ENCODE data around the gene PALLD. TPM values are rescaled to one million over a fixed set of nuclear protein-coding genes. Genes with fewer than 3 reads are reported as not detected.
"Not testable (repeated sequence)": the region's sequence is repeated elsewhere in the genome, so short reads cannot be mapped to it uniquely, and the experiment has no call there.

The PALLD gene
- total RNA-seq, 1 experiment from 2014 or later: 166 TPM

DNA sequence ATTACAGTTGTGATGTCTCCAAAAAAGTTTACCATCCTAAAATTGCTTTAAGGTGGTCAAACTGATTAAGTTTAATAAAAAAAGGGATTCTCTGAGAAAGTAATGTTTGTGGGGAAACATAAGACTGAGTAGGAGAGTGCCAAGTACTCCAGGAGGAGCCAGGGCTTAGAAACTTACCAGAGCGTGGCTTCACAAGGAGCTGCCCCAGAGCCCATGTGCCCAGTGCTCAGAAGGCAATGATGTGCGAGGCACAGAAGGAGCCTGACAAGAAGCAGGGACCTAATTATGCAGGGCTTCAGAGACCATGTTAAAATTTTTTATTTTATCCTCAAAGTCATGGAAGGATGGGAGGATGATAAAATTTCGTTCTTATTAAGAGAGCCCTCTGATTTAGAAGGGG, 204.2 kb downstream of the PALLD start (continued):
- TF ChIP-seq, protein P1, sequence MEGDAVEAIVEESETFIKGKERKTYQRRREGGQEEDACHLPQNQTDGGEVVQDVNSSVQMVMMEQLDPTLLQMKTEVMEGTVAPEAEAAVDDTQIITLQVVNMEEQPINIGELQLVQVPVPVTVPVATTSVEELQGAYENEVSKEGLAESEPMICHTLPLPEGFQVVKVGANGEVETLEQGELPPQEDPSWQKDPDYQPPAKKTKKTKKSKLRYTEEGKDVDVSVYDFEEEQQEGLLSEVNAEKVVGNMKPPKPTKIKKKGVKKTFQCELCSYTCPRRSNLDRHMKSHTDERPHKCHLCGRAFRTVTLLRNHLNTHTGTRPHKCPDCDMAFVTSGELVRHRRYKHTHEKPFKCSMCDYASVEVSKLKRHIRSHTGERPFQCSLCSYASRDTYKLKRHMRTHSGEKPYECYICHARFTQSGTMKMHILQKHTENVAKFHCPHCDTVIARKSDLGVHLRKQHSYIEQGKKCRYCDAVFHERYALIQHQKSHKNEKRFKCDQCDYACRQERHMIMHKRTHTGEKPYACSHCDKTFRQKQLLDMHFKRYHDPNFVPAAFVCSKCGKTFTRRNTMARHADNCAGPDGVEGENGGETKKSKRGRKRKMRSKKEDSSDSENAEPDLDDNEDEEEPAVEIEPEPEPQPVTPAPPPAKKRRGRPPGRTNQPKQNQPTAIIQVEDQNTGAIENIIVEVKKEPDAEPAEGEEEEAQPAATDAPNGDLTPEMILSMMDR (IDR thresholded peaks at IDR 0.05 in 2 of 3, conservative IDR thresholded peaks at IDR 0.05 in 1 of 3; ENCODE audit: borderline replicate concordance in 1 of 3, insufficient read depth in 1 of 3, low read depth in 2 of 3, low read length in 2 of 3): no peak
- TF ChIP-seq EZH2phosphoT487 (IDR thresholded peaks at IDR 0.05; ENCODE audit: borderline replicate concordance): no peak
- no peak for TF ChIP-seq ELF1 (IDR thresholded peaks at IDR 0.05; ENCODE audit: borderline replicate concordance, low read depth)

DNA sequence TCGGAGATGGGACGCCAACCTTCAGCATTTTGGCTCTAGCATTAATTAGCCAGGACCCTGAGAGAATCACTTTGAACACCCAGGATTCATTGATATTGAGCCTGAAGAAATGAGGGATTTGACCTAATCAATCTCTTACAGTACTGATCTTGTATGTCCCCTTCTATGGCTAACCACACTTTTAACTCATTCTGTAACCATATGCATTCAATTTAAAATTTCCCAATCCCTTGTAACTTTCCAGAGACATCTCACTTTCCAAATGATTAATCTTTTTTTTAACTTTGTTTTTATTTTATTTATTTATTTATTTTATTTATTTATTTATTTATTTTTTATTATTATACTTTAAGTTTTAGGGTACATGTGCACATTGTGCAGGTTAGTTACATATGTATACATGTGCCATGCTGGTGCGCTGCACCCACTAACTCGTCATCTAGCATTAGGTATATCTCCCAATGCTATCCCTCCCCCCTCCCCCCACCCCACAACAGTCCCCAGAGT, 205.8 kb downstream of the PALLD start:
- H3K9ac ChIP-seq (ENCODE audit: low read length); intact Hi-C loops (cut with micrococcal nuclease); H3K4me1 ChIP-seq (ENCODE audit: control insufficient read depth in 1 of 2, insufficient read depth in 2 of 2, low read length in 2 of 2); H2AFZ ChIP-seq (ENCODE audit: low read depth, low read length, poor library complexity, severe bottlenecking); H3K9me3 ChIP-seq (ENCODE audit: control insufficient read depth in 1 of 2, insufficient read depth in 1 of 2, low read depth in 1 of 2, low read length in 2 of 2); POLR2A ChIA-PET; DNase-seq (ENCODE audit: low read depth, low spot score); H3K4me2 ChIP-seq (ENCODE audit: low read length); RAD21 ChIA-PET (ENCODE audit: low non-redundant PET in 1 of 2, low total read pairs in 2 of 2, uncharacterized antibody in 2 of 2, unreplicated experiment in 2 of 2); H3K4me3 ChIP-seq (replicated peaks in 1 of 2; ENCODE audit: low read depth in 1 of 2, low read length in 2 of 2); H3K27me3 ChIP-seq (ENCODE audit: insufficient read depth, low read length); H3K27ac ChIP-seq (ENCODE audit: low read depth, low read length); H3K36me3 ChIP-seq (ENCODE audit: control insufficient read depth in 1 of 2, insufficient read depth in 2 of 2, low read length in 2 of 2); BruUV-seq (replicated peaks); H3K79me2 ChIP-seq (ENCODE audit: insufficient read depth, low read length); H3K9me2 ChIP-seq (ENCODE audit: insufficient read depth); H4K20me1 ChIP-seq (ENCODE audit: insufficient read depth); ATAC-seq; CTCF ChIA-PET: not testable (repeated sequence)

DNA sequence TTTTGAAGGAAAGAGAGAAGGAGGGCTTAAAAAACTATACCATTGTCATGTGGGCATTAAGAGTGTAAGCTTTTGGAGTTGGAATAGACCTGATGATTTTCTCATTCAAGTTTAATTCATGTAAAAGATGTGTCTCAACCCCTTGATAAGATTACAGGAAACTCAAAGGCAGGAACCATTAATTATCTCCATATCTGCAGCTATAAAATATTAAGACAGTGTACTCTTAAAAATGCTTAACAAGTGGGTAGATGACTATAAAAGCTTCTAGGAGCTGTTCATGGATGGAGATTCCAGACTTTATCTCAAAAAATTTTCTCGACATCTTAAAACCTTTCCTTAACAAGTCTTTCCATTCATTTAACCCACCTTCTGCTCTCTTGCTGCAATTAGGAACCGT, 208.3 kb downstream of the PALLD start:
- Histone ChIP-seq H3K4me2 (ENCODE audit: low read length) (no peak overlapping the region), H3K27me3 (ENCODE audit: insufficient read depth, low read length) (no peaks in the 10 kb centered on the region), H3K9me3 (ENCODE audit: control insufficient read depth in 1 of 2, insufficient read depth in 1 of 2, low read depth in 1 of 2, low read length in 2 of 2) (no peaks in the 10 kb centered on the region), H3K9ac (ENCODE audit: low read length) (no peak overlapping the region), H3K27ac (ENCODE audit: low read depth, low read length) (no peak overlapping the region), H3K79me2 (ENCODE audit: insufficient read depth, low read length) (no peaks in the 10 kb centered on the region), H2AFZ (ENCODE audit: low read depth, low read length, poor library complexity, severe bottlenecking) (no peak overlapping the region), H3K4me1 (ENCODE audit: control insufficient read depth in 1 of 2, insufficient read depth in 2 of 2, low read length in 2 of 2) (peaks cover 0 to 11% of the 10 kb centered on the region in 2 experiments; a peak in 1 of 4 replicates), H3K9me2 (ENCODE audit: insufficient read depth) (no peaks in the 10 kb centered on the region), H3K4me3 (replicated peaks in 1 of 2; ENCODE audit: low read depth in 1 of 2, low read length in 2 of 2) (no peak overlapping the region), H3K36me3 (ENCODE audit: control insufficient read depth in 1 of 2, insufficient read depth in 2 of 2, low read length in 2 of 2) (peaks cover 5 to 9% of the 10 kb centered on the region in 2 experiments; a peak in 3 of 4 replicates), H4K20me1 (ENCODE audit: insufficient read depth) (no peaks in the 10 kb centered on the region)
- no TSS peak for BruUV-seq (replicated peaks)
- CTCF ChIA-PET: no interaction called here
- DNase-seq (ENCODE audit: low read depth, low spot score) (no peak), ATAC-seq (no peak)
- TF ChIP-seq, protein P2, sequence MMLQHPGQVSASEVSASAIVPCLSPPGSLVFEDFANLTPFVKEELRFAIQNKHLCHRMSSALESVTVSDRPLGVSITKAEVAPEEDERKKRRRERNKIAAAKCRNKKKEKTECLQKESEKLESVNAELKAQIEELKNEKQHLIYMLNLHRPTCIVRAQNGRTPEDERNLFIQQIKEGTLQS (IDR thresholded peaks at IDR 0.05): no peak
- POLR2A ChIA-PET: no interaction called here
- intact Hi-C loops (cut with micrococcal nuclease): no loop called here
- RAD21 ChIA-PET (ENCODE audit: low non-redundant PET in 1 of 2, low total read pairs in 2 of 2, uncharacterized antibody in 2 of 2, unreplicated experiment in 2 of 2): no interaction called here
